Lung microvascular endothelial cell (primary cell): ENCODE data around the gene RNF152. TPM values are rescaled to one million over a fixed set of nuclear protein-coding genes. Genes with fewer than 3 reads are reported as not detected.

Experiments used
- DNase-seq, 2 donors: peaks; one replicate each; pipeline versions ENCODE4 v3.0.0 to v3.0.0-alpha.2; 2010; ENCODE audit warnings: low read depth in 2 of 2
- total RNA-seq: library from RNA; depleted of rRNA; stranded (reverse); fragments of >200 nt; gene quantifications from 2 replicates; pipeline ENCODE4 v1.2.1, GENCODE V29; 2014

RNF152 gene
- total RNA-seq, 1 donor from 2014 or later = 180 TPM

DNA sequence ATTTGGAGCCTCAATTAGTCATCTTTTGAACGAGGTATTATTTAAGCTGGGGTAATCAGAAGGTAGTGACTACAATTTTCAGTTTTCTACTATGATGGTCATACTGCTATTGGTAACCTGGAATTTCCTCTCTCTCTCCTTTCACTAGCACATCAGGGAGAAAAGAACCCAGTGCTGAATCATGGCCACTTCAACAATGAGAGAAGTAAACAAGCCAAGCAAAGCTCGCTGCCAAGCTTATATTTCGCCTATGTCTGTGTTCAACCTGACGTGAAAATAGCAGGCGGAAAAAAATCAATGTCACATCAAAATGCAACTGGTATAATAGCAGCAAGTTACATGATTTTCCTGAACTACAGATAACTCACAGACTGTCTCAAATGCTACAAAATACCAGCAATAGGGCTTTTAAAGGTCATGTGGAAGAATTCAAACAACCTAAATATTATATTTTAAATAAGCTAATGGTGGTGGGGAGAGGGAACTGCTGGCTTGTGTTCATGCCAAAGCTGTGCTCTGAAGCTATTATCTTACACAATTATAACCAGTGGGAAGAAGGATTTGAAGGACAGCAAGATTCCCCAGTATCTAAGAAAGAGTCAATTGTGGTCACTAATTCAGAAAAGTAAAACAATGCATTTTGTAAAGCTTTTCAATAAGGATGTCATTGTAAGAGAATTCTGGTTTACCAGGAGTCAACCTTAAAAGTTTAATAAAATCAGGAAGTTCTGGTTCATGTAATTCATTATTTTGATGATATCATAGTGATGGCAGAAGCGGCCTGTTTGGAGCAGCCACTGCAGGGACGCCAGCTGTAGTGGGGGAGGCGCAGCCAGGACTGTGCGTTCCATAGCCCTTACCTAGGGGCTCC, 38.0 kb downstream of the RNF152 start:
- peak; percentile 66 to 78 for DNase-seq

DNA sequence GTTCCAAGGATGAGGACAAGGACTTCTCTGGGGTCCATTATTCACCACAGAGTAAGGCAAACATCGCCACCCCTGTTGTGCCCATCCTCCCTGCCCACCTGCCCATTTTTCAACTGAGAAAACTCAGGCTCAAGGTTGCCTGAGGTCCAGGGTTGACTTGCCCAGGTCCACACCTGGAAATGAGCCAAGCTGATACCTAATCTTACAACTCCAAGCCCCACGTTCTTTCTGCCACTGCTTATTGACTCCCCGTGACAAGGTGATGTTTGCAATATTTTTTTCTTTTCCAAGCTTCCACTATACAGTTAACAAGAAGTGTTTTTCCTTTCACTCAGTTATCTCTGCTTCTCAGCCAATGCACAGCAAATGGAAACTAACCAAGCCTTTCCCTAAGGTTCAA, 39.0 kb downstream of the RNF152 start:
- no peak for DNase-seq

DNA sequence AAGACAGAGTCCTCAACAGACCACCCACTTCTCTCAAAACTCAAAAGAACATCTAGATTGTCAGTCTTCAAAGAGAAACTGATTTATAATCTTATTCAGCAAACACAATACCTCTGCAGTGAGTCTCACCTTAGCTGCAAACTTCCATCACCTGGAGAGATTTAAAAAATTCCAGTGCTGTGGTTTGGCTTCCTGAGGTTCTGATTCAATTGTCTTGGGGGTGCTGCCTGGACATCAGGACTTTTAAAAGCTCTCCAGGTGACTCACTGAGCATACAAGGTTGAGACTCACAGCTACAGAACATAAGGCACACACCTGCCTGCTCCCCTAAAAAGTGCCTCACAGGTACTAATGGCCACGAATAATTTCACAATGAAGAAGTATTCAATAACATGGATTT, 40.3 kb downstream of the RNF152 start:
- DNase-seq = no peak

DNA sequence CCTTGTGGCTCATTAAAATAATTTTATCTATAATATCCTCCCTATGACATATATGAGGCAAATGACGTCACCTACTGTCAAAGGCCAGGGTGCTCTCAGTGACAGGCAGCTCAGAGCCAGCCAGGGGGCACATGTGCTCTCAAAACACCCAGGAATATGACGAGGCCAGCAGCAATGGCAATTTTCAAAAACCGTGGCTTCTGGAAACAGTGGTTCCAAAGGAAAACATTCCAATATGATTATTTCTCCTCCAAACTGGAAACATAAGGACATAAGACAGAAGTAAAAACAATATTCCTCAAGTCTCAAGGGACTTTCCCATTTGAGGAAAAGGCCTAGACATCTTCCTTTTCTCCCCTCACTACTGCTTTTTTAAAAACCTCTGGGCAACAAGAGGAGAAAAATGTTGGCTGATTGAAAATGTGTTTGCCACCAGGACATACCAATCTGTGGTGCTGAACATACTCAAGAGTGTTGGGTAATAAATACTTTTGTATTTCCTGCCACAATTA, 40.8 kb downstream of the RNF152 start:
- DNase-seq = no peak

DNA sequence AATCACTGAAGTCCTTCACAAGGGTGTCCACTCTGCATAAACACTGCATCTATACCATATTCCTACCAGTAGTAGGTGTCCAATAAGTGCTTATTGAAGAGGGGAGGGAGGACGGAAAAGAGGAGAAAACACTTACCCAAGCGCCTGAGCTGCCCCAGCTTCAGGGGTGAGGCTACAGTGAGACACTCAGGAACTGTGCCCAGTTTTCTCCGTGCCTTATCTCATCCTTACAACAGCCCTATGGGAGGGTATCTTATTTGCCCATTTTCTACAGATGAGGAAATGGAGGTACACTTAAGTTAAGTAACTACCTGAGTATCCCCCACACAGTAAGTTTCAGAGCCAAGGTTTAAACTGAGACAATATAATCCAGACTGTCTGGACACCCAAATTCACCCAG, 41.5 kb downstream of the RNF152 start:
- DNase-seq = no peak

DNA sequence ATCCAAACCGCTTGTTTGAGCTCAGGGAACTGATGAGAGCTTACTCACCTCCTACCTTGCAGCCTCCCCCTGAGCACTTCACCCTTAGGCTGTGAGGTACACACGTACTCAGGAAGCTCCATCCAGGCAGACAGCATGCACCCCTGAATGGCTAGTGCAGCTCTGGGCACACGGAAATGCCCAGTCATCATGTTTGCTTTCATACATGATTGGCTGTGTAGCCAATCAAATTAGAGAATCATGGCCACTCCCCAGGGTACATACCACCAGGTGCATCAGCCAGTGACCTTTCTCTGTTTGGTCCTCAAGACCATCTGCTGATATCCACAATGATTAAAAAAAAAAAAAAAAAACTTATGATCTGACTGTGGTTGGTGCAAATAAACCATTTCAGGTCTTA, 42.1 kb downstream of the RNF152 start:
- DNase-seq = no peak

DNA sequence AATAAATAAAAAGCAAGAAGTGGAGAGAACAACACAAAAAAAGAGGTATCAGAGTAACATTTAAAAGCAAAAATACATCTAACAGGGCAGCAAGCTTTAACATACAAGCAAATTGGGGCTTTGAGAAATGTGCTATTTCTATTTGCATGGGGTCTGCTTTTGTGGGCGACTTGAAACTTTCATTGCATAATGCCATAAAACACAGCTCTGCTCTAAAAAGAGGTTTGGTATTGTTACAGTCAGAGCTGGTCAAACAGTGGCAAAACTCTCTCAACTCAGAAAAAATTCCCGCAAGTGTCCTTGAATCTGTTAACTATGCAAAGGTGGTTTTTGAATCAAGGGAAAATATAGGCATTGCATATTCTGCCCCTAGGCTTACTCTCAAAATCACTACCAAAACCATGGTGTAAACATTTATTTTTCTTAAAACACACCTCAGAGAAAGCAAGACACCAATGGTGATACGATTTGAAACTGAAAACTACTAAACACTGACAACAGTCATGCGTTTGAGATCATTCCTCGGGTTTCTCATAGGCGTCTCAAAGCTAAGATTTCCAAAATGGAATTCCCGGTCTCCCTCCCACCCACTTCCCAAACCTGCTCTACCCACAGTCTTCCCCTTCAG, 45.5 kb downstream of the RNF152 start:
- no peak for DNase-seq

DNA sequence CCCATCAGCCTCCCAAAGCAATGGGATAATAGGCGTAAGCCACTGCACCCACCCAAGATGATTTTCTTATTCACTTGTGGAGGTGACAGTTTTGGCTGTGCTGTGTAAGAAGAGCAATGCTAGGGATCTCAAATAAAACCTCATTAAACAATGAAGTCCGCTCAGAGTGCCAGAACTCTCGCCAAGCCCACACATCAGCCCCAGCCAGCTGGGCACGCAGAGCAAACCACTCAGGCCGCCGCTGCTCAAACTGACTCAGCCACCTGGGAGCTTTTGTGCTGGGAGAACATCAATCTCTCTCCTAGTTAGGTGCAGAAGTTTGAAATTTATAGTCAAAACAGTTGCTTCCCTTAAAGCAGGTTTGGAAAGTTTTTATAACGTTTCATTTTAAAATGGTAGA, 47.6 kb downstream of the RNF152 start:
- no peak for DNase-seq

DNA sequence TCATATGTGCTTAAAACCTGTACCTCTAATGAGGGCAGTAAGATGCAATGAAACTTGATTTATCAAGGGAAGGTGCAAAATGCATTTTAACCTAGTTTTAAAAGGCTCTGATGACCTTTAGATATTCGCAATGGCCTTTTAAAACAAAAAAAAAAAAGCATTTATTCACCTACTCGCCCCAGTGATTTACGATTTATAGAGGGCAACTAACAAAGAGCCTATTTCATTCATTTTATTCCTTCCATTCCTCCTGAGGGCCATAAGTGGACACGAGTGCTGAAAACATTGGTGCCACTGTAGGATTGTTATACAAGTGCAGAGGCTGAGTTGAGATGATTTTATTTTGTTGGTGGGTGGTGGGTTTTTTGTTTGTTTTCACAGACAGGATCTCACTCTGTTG, 48.1 kb downstream of the RNF152 start:
- no peak for DNase-seq

DNA sequence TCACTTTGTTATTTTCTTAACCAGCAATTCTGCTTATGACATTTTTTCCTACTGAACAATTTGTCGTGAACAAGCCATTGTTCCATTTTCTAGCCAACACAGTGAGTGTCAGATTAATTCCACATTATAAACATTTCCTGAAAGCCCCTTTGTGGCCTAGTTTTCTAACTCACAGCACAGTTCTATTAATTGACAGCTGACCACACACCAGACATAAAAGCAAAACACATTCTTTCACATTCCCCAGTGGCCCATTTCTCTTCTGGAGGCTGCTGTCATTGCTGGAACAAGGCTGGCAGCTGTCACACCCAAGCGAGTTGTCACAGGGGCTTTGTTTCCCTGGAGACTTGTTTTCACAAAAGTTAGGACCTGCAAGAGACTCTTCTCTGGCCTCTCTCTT, 50.7 kb downstream of the RNF152 start:
- DNase-seq = peak; percentile 37 to 94

DNA sequence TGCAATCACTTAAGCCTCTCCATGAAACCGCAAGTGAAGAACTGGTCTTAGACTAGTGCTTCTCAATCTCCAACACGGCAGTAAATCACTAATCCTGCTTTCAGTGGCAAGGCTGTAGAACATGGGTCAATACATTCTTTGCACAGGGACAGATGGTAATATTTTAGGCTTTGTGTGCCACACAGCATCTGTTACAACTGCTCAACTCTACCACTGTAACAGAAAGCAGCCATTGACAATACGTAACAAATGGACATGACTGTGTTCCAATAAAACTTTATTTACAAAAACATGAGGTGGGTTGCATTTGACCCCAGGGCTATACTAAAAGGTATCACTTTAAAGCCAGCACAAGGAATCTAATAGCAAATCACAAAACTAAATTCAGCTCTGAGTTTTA, 51.1 kb downstream of the RNF152 start:
- no peak for DNase-seq

DNA sequence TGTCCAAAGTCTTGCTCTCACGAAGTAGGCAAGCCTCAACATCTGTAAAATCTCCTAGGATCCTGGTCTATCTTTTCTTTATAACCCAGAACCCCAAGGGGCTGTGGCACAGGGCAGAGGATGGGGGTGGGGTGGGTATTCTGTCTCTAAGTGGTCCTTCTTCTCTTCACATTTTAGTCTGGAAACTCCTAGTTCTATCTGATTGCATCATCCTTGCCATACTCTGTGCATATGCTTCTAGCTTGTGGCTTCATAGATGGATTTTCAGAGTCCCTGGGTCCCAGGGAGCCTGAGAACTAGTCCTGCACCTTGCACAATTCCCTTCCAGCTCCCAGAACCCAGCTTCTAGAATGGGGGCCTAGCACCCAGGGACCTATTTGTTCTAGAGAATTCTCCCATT, 52.5 kb downstream of the RNF152 start:
- no peak for DNase-seq

DNA sequence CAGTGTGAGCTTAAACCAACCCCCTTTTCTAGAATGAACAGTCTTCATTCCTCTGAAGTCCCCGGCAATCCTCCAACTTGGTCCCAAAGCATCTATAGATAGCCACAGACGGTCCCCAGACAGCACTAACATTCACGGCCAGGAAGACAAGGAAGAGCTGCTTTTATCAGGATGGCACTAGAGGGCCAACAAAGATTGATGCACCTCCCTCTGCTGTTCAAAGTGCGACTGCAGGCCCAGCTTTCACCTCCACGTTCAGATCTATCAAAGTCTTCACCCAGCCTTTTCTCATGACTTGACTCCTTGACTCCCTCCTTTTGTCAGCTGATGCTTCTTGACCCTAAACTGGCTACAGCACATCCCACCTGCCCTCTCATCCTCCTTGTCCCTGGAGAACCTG, 54.3 kb downstream of the RNF152 start:
- no peak for DNase-seq

DNA sequence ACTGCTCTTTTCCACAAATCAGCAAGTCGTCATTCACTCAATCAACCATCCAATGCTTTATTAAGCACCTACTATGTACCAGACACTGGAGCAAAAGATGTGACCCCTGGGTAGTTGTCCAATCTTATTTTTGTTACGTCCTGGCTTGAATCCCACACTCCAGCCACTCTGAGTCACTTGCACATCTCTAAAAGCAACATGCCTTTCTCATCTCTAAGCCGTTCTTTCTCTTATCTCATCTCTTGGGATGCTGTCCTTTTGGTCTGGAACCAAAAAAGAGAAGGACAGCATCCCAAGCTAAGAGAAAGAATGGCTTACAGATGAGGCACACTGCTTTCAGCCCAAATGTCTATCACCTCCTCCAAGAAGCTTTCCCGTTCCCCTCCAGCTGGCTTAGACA, 58.8 kb downstream of the RNF152 start:
- DNase-seq = peak in 1 of 2 donors; percentile 16

DNA sequence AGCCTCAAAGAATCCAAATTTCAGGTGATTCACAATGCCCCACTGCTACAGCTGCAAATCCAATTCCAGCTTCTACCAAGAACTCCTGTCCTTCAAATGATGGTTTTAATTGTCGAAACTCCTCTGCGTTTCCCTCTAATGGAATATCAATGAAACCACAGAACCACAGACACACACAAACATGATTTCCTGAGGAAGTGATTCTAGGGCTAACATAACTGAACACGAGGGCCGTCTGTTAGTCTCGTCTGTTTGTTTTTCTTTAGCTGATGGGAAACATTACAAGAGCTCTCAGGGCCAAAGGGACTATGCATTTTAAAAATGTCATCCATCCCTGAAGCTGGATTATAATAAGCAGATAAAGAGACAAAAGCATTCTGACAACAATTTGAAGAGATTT, 59.4 kb downstream of the RNF152 start:
- DNase-seq = peak; percentile 92 to 95

DNA sequence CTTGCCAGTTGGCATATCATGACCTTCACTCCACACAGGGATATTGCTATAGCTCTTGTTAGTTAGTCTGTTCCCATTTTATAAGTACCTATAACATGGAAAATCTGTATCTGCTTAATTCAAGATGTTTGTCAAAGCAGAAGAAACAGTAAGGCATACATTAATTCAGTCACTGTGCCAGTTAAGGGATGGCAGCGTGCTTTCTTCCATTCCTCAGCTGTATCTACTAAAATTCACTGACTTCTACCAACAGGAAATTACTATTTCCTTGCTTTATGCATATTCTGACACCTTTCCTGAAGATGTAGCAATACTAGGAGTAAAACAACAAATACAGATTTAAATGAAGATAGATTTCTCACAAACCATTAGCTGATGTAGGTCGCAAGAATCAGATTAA, 59.9 kb downstream of the RNF152 start:
- peak; percentile 40 to 59 for DNase-seq

DNA sequence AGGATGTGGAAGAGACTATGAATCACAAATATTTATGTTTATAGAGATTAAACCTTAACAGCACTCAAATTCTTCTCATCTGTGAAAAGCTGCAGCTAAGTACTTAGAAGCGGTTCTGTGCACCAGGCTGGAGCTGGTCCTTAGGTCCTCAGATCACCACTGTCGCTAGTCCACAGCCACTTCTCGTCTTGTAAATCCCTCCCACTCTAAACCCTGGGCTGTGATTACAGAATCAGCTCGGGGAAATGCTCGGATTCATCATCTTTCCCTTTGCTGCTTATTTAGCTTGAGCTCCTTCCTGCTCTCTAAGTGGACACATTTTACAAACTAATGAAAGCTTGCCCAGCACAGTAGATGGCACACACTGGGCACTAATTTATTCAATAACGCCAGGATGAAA, 61.7 kb downstream of the RNF152 start:
- DNase-seq = peak; percentile 84 to 85

DNA sequence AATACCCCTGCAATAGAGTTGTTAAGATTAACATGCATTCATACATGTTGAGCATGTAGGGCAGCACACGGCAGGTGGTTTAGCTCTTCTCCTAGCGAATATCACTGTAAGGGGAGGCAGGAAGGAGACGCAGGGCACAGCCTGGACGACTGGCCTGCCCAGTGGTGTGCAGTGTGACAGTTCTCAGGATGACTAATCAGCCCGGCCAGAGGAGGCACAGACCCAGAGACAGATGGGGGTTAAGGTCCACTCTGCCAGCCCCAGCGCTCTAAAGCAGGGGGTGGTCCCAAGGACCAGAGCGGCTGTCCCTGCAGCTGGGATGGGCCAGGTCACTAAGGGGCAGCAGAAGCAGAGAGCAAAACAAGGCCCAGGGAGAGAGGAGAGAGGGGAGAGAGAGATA, 63.7 kb downstream of the RNF152 start:
- no peak for DNase-seq

DNA sequence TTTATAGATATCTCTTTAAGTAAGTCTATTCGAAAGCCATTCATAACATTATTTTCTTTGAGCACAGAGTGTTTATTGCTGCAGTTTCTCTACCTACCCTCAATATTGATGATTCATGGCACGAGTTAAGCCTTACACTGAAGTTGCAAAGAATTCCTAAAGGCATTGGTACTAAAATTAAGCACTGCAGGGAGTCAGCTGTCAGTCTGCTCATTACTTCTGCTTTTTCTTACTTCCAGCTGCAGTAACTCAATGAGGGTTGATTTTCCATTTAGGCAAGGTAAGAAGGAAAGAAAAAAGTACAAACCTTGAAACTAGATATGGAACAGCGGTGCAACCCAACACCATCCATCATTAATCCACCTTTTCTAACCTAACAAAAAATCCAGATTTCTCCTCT, 65.2 kb downstream of the RNF152 start:
- DNase-seq = no peak

DNA sequence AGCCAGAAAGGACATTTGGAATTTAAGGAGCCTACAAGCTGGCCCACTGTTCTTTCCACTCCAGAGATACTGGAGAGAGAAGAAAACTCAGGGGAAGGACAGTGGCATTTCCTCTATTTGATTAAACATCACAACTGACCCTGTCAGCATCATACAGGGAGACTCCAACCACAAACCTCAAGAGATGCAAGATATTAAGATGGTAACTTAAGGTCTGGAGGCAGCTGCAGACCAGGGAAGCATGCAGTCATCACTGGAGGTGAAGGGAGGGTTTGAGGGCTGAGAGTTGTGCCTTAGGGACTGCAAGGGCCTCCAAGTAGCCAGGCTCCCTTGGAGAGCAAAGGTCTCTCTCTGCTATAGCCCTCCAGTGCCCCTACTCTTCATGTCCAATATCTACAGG, 67.4 kb downstream of the RNF152 start:
- no peak for DNase-seq

DNA sequence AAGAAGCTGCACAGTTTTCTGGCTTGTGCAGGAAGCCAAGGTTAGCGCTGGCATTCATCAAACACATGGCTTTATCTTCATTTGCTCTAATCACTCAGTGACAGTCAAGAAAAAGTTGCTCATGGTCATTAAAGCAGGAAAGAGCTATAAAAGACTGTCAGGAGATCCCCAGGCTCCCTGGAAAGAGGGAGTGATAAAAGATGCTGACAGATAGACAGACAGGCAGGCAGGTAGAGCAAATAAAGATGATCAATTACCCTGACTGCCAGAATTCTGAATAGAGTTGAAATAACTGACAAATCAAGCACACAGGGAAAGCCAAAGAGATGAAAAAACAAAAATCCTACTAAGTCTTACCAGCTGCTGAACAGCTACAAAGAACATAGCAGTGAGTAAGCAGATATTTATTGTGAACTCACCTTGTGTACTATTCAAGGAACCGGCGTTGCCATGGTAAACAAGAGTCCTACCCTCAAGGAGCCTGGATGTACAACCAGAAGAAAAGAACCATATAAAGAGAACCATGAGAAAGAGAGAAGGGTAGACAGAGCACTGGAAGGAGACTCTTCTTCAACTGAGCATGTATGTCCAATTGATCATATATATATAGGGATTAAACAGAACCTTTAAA, 68.0 kb downstream of the RNF152 start:
- no peak for DNase-seq

DNA sequence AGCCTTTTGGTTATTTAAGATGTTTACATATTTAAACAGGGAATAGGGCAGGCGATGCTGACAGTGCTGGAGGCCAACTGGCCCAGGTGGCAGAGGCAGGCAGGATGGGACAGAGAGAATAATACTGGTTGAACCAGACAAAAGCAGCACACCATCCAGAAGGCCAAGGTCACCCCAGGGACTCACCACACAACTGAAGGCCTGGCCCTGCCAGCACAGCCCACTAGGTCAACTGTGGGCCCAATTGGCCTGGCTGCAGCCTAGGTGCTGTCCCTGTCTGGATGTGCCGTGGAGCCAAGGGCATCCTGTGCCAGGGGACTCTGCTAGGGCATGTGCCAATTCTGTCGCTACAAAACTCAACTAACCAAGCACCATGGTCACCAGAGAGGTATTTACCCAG, 69.2 kb downstream of the RNF152 start:
- DNase-seq = no peak

DNA sequence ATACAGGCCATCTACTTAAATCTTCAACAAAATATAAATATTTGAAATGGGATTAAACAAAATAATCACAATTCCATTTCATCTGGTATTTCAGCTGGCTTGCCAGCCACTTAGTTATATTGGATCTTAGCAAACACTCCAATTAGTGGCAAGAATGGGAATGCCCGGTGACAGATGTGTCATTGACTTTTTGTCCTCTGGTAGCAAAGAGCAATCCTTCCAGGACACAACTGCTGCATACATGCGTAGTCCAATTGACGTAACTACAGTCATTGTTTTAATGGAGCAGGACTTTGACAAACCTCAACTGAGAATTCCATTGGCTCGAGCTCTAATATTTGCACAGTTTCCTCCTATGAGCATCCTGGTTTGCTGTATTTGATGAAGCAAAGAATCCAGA, 69.9 kb downstream of the RNF152 start:
- no peak for DNase-seq
